ENCODE results near the gene IFNGR2. TPM values are rescaled to one million over a fixed set of nuclear protein-coding genes. Genes with fewer than 3 reads are reported as not detected.
A peak's percentile ranks its signal among the peaks of the same experiment; 100 is the strongest.
"Not testable (repeated sequence)": the region's sequence is repeated elsewhere in the genome, so short reads cannot be mapped to it uniquely, and the experiment has no call there.

IFNGR2 gene
- total RNA-seq, 1 donor from 2014 or later: 83.5 TPM

GRCh38 chr21:33375101-33375644 is 28.0 kb upstream of the IFNGR2 start:
- intact Hi-C loops (cut with DNase I): no loop called here
- no peaks in the 10 kb centered on the region for H3K9me3 ChIP-seq
- TF ChIP-seq CTCF (IDR thresholded peaks at IDR 0.05): no peak
- DNase-seq (no peak), ATAC-seq (no peak)
- H3K4me3 ChIP-seq: no peak overlapping the region
- no peaks in the 10 kb centered on the region for H3K27me3 ChIP-seq (ENCODE audit: low read depth)
- no peaks in the 10 kb centered on the region for H3K36me3 ChIP-seq
- peak overlapping the region; percentile 4 for H3K27ac ChIP-seq
- peaks cover 32% of the 10 kb centered on the region for H3K4me1 ChIP-seq

GRCh38 chr21:33377221-33377920 is 25.8 kb upstream of the IFNGR2 start:
- Histone ChIP-seq H3K9me3 (no peaks in the 10 kb centered on the region), H3K36me3 (no peaks in the 10 kb centered on the region), H3K4me1 (peaks cover 50% of the 10 kb centered on the region), H3K27ac (no peak overlapping the region), H3K27me3 (ENCODE audit: low read depth) (no peaks in the 10 kb centered on the region), H3K4me3 (no peak overlapping the region)
- no peak for DNase-seq
- ATAC-seq: no peak
- intact Hi-C loops (cut with DNase I): no loop called here
- TF ChIP-seq CTCF (IDR thresholded peaks at IDR 0.05): no peak

GRCh38 chr21:33378081-33378480 is 25.1 kb upstream of the IFNGR2 start:
- no peaks in the 10 kb centered on the region for H3K36me3 ChIP-seq
- H3K27ac ChIP-seq: no peak overlapping the region
- H3K9me3 ChIP-seq: no peaks in the 10 kb centered on the region
- DNase-seq (no peak), ATAC-seq (no peak)
- intact Hi-C loops (cut with DNase I): no loop called here
- no peaks in the 10 kb centered on the region for H3K27me3 ChIP-seq (ENCODE audit: low read depth)
- no peak for TF ChIP-seq CTCF (IDR thresholded peaks at IDR 0.05)
- H3K4me1 ChIP-seq: peaks cover 57% of the 10 kb centered on the region
- no peak overlapping the region for H3K4me3 ChIP-seq

DNA sequence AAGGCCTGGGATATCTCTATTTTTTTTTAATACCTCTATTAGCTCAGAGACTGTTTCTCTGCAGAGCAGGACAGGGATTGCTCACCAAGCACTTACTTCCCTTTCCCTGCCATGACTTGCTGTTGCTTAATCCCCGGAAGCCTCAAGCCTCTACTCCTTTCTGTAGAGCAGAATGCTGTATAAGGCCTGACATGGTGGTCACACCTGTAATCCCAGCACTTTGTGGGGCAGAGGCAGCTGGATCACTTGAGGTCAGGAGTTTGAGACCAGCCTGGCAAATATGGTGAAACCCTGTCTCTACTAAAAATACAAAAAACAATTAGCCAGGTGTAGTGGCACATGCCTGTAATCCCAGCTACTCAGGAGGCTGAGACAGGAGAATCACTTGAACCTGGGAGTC is 23.3 kb upstream of the IFNGR2 start:
- H3K4me1 ChIP-seq: peaks cover 52% of the 10 kb centered on the region
- H3K27me3 ChIP-seq (ENCODE audit: low read depth); H3K4me3 ChIP-seq; intact Hi-C loops (cut with DNase I); H3K36me3 ChIP-seq; DNase-seq; H3K9me3 ChIP-seq: not testable (repeated sequence)
- peak overlapping the region; percentile 80 for H3K27ac ChIP-seq
- ATAC-seq: peak; percentile 70 to 79

- no peaks in the 10 kb centered on the region for H3K36me3 ChIP-seq
- no peak for TF ChIP-seq CTCF (IDR thresholded peaks at IDR 0.05)
- DNase-seq: peak; percentile 95
- no peaks in the 10 kb centered on the region for H3K9me3 ChIP-seq
- no peak overlapping the region for H3K4me3 ChIP-seq
- no peaks in the 10 kb centered on the region for H3K27me3 ChIP-seq (ENCODE audit: low read depth)
- ATAC-seq: peak; percentile 95 to 96
- intact Hi-C loops (cut with DNase I): no loop called here
- H3K4me1 ChIP-seq: peaks cover 53% of the 10 kb centered on the region
- peak overlapping the region; percentile 80 for H3K27ac ChIP-seq
Observed at GRCh38 chr21:33380483-33380998, 22.7 kb upstream of the IFNGR2 start.

DNA sequence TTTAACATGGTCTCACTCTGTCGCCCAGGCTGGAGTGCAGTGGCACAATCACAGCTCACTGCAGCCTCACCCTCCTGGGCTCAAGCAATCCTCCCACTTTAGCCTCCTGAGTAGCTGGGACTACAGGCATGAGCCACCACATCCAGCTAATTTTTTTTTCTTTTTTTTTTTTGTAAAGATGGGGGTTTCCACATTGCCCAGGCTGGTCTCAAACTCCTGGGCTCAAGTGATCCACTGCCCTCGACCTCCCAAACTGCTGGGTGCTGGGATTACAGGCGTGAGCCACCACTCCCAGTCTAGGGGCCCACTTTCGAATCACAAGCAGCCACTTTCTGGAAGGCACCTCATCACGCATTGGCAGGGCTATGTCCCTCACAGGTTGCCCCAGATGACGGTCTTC is 21.8 kb upstream of the IFNGR2 start:
- H3K4me3 ChIP-seq; intact Hi-C loops (cut with DNase I); H3K9me3 ChIP-seq; H3K36me3 ChIP-seq; DNase-seq; ATAC-seq; H3K27me3 ChIP-seq (ENCODE audit: low read depth): not testable (repeated sequence)
- H3K4me1 ChIP-seq: peaks cover 55% of the 10 kb centered on the region
- peak overlapping the region; percentile 61 for H3K27ac ChIP-seq

Data from lower lobe of right lung (tissue), 2 donors.